A549 (cell line): ENCODE measurements around the gene GBE1. TPM values are rescaled to one million over a fixed set of nuclear protein-coding genes. Genes with fewer than 3 reads are reported as not detected.

Experiments
- ATAC-seq, 2 experiments: fragments of 200-7000 bp in 1 of 2; fragments of >200 bp in 1 of 2; cut with Nextera tagmentation in 1 of 2; cut with Tn5 transposase in 1 of 2; 3 replicates each; pipeline versions ENCODE4 v1.8.0 to v1.9.1; 2018 to 2020; ENCODE audit warnings: mild to moderate bottlenecking in 1 of 2, moderate library complexity in 1 of 2
- CTCF ChIA-PET: fragments of 300-600 bp; sonication (Branson Sonifier 250); formaldehyde crosslinking; extraction: SDS; loops from one replicate; lab custom pipeline; 2021; ENCODE audit warnings: antibody characterized with exemption, inconsistent platforms; lab: Yijun Ruan, JAX
- POLR2A ChIA-PET: fragments of 350-600 bp; formaldehyde crosslinking; extraction: SDS; loops from one replicate; lab custom pipeline; 2021; ENCODE audit warnings: antibody characterized with exemption, inconsistent platforms; lab: Yijun Ruan, JAX
- DNase-seq, 2 experiments: peaks; one replicate each; pipeline versions ENCODE4 v3.0.0 to v3.0.0-alpha.2; 2011 to 2016; ENCODE audit warnings: low read depth in 1 of 2, low spot score in 1 of 2
- FAIRE-seq: peaks from 2 replicates; lab custom pipeline; 2011; peaks lifted over from hg19 to GRCh38; lab: Jason Lieb, UNC
- H3K27ac ChIP-seq, 2 experiments: fragments of >200 bp; sonication (Bioruptor Twin); formaldehyde crosslinking; 3 replicates each; pipeline ENCODE4 v1.5.1; 2016 to 2017
- H3K4me1 ChIP-seq: fragments of >200 bp; sonication (Bioruptor Twin); formaldehyde crosslinking; 3 replicates; pipeline ENCODE4 v1.6.1; 2016
- H3K4me2 ChIP-seq: fragments of >200 bp; sonication (Bioruptor Twin); formaldehyde crosslinking; 3 replicates; pipeline ENCODE4 v1.6.1; 2016
- H3K4me3 ChIP-seq: fragments of >200 bp; sonication (Bioruptor Twin); formaldehyde crosslinking; 3 replicates; pipeline ENCODE4 v1.5.1; 2016
- H3K9me3 ChIP-seq: fragments of >200 bp; sonication (Bioruptor Twin); formaldehyde crosslinking; 3 replicates; pipeline ENCODE4 v1.6.1; 2016
- BHLHE40 ChIP-seq: IDR thresholded peaks from 2 replicates; pipeline ENCODE4 v1.6.1; 2012; ENCODE audit warnings: low read depth, low read length, inconsistent platforms
- CEBPB ChIP-seq, 2 experiments: fragments of >200 bp in 1 of 2; sonication (Bioruptor Twin) in 1 of 2; formaldehyde crosslinking in 1 of 2; IDR thresholded peaks; 2 replicates each; pipeline ENCODE4 v1.6.1; 2012 to 2016
- CTCF ChIP-seq: fragments of >200 bp; sonication (Bioruptor Twin); formaldehyde crosslinking; IDR thresholded peaks from 3 replicates; pipeline ENCODE4 v1.5.1; 2016
- EHMT2 ChIP-seq: fragments of 200-600 bp; sonication (generic); IDR thresholded peaks from 2 replicates; pipeline ENCODE4 v1.6.1; 2016; ENCODE audit warnings: antibody characterized with exemption, low read depth, mild to moderate bottlenecking, moderate library complexity
- ELK1 ChIP-seq: fragments of 150-350 bp; IDR thresholded peaks from 2 replicates; pipeline ENCODE4 v1.6.1; 2014; ENCODE audit warnings: low read depth, mild to moderate bottlenecking, low read length
- EP300 ChIP-seq, 2 experiments: fragments of >200 bp; sonication (Bioruptor Twin); formaldehyde crosslinking; IDR thresholded peaks; 2 replicates in 1 of 2; 3 replicates in 1 of 2; pipeline ENCODE4 v1.6.1; 2016 to 2017
- ESRRA ChIP-seq: fragments of 150-350 bp; IDR thresholded peaks from 2 replicates; pipeline ENCODE4 v1.6.1; 2014; ENCODE audit warnings: mild to moderate bottlenecking, low read length, borderline replicate concordance
- FOXS1 ChIP-seq: fragments of 250-450 bp; sonication (Bioruptor Pico); IDR thresholded peaks from 2 replicates; pipeline ENCODE4 v1.5.0; 2020; ENCODE audit warnings: mild to moderate bottlenecking, moderate library complexity
- HES2 ChIP-seq: fragments of >200 bp; sonication (Bioruptor Twin); formaldehyde crosslinking; IDR thresholded peaks from 2 replicates; pipeline ENCODE4 v1.6.1; 2016
- HOXB13 ChIP-seq: fragments of 250-450 bp; sonication (Bioruptor Pico); IDR thresholded peaks from 2 replicates; pipeline ENCODE4 v1.5.0; 2020; ENCODE audit warnings: low read depth, mild to moderate bottlenecking, moderate library complexity
- HOXB5 ChIP-seq: fragments of 250-450 bp; sonication (Bioruptor Pico); IDR thresholded peaks from 2 replicates; pipeline ENCODE4 v1.5.0; 2020; ENCODE audit warnings: mild to moderate bottlenecking, moderate library complexity
- KDM1A ChIP-seq: fragments of 200-600 bp; sonication (generic); IDR thresholded peaks from 2 replicates; pipeline ENCODE4 v1.6.1; 2016; ENCODE audit warnings: low read depth, mild to moderate bottlenecking
- KDM5A ChIP-seq: fragments of 200-600 bp; sonication (generic); IDR thresholded peaks from 2 replicates; pipeline ENCODE4 v1.6.1; 2016; ENCODE audit warnings: antibody characterized with exemption, mild to moderate bottlenecking
- MAFK ChIP-seq: fragments of 450-650 bp; IDR thresholded peaks from 2 replicates; pipeline ENCODE4 v1.6.1; 2014; ENCODE audit not compliant: partially characterized antibody
- MAX ChIP-seq: IDR thresholded peaks from 2 replicates; pipeline ENCODE4 v1.6.1; 2012
- NPAS2 ChIP-seq: fragments of 250-450 bp; sonication (Bioruptor Pico); IDR thresholded peaks from 2 replicates; pipeline ENCODE4 v1.8.0; 2022; ENCODE audit warnings: mild to moderate bottlenecking, moderate library complexity, borderline replicate concordance
- PBX3 ChIP-seq: IDR thresholded peaks from 2 replicates; pipeline ENCODE4 v1.6.1; 2012
- REST ChIP-seq: fragments of 200-600 bp; sonication (generic); IDR thresholded peaks from 2 replicates; pipeline ENCODE4 v1.6.1; 2016; ENCODE audit warnings: antibody characterized with exemption, mild to moderate bottlenecking, moderate library complexity
- RFX5 ChIP-seq: fragments of 450-650 bp; IDR thresholded peaks from 2 replicates; pipeline ENCODE4 v1.7.1; 2014; ENCODE audit warnings: antibody characterized with exemption, mild to moderate bottlenecking, moderate library complexity
- TFCP2L1 ChIP-seq: fragments of 250-450 bp; sonication (Bioruptor Pico); IDR thresholded peaks from 2 replicates; pipeline ENCODE4 v1.5.0; 2021; ENCODE audit warnings: mild to moderate bottlenecking
- TP53 ChIP-seq: fragments of 250-450 bp; sonication (Bioruptor Pico); IDR thresholded peaks from 2 replicates; pipeline ENCODE4 v1.5.0; 2021; ENCODE audit warnings: mild to moderate bottlenecking, moderate library complexity
- USF2 ChIP-seq: fragments of 450-650 bp; IDR thresholded peaks from 2 replicates; pipeline ENCODE4 v1.6.1; 2014; ENCODE audit warnings: antibody characterized with exemption
- ZC3H11A ChIP-seq: fragments of 450-650 bp; IDR thresholded peaks from 2 replicates; pipeline ENCODE4 v1.6.1; 2014; ENCODE audit warnings: antibody characterized with exemption, mild to moderate bottlenecking
- ZSCAN20 ChIP-seq: fragments of 250-450 bp; sonication (Bioruptor Pico); IDR thresholded peaks from 2 replicates; pipeline ENCODE4 v1.8.0; 2022; ENCODE audit warnings: mild to moderate bottlenecking, moderate library complexity
- WGBS: methylation state at CpG from one replicate; pipeline ENCODE4 v1.1.6; 2017; ENCODE audit errors: missing lambda C conversion rate; 5-methylcytosine and 5-hydroxymethylcytosine counted together
- polyA plus RNA-seq, 4 experiments: library from polyadenylated mRNA; depleted of rRNA in 3 of 4; stranded (reverse); fragments of >200 nt; fragmentation: RNase III in 1 of 4; extraction: RNeasy Plus Mini Kit Qiagen cat#74134 plus additional on column Dnase treatment in 1 of 4; gene quantifications; 2 replicates in 3 of 4; 3 replicates in 1 of 4; pipeline ENCODE4 v1.2.3, GENCODE V29; 2011 to 2017

The GBE1 gene
- polyA plus RNA-seq, 2 of the 4 experiments (the other 2 are of a cell fraction): 39.5 to 55.0 TPM

GRCh38 chr3:81579744-81580143 lies 181.7 kb downstream of the GBE1 start (continued):
- TF ChIP-seq TP53 (CRISPR knock-in tag) (no peak), HOXB5 (CRISPR knock-in tag) (no peak)

- no peak for ATAC-seq
- 91% methylated on average over 1 of the region's 1 CpG for WGBS
- no peak overlapping the region for H3K4me3 ChIP-seq
- no peaks in the 10 kb centered on the region for H3K9me3 ChIP-seq
- no peak overlapping the region for H3K27ac ChIP-seq
- FAIRE-seq: no peak
- ChIA-PET POLR2A (no interaction called here), CTCF (interaction anchor here (0.6 to 1.2 kb wide), 2 partner anchors 9 to 15 kb away, joined by 3 to 4 read pairs; no protein-coding TSS in a partner anchor)
- TF ChIP-seq ESRRA: no peak
- no peak for TF ChIP-seq CEBPB (IDR thresholded peaks at IDR 0.05)
- no peak for TF ChIP-seq HES2
- TF ChIP-seq HOXB5 (CRISPR knock-in tag): no peak
- TF ChIP-seq MAFK: peak; percentile 37
- TF ChIP-seq REST: no peak
- DNase-seq: no peak
- H3K4me2 ChIP-seq: no peak overlapping the region
- H3K4me1 ChIP-seq: no peaks in the 10 kb centered on the region
Measured at GRCh38 chr3:81572201-81572756, 189.2 kb downstream of the GBE1 start.

- TF ChIP-seq BHLHE40 (no peak), ZC3H11A (no peak), CEBPB (IDR thresholded peaks at IDR 0.05) (no peak), NPAS2 (no peak), ESRRA (no peak), TFCP2L1 (no peak), HOXB13 (CRISPR knock-in tag) (no peak), EP300 (IDR thresholded peaks at IDR 0.05) (no peak), FOXS1 (no peak), PBX3 (no peak), ZSCAN20 (CRISPR knock-in tag) (no peak), KDM5A (no peak), RFX5 (no peak), ELK1 (no peak), MAFK (no peak), CTCF (no peak), USF2 (no peak), KDM1A (no peak), EHMT2 (no peak), MAX (no peak)
- H3K4me2 ChIP-seq: no peak overlapping the region
- POLR2A ChIA-PET: no interaction called here
- 81% methylated on average over 5 of the region's 5 CpGs for WGBS
- H3K27ac ChIP-seq: no peak overlapping the region
- ATAC-seq: no peak
- no peaks in the 10 kb centered on the region for H3K4me1 ChIP-seq
- CTCF ChIA-PET: interaction anchor here (1.7 kb wide), 1 partner anchor 14 kb away, joined by 7 read pairs; no protein-coding TSS in a partner anchor
- no peaks in the 10 kb centered on the region for H3K9me3 ChIP-seq
- FAIRE-seq: no peak
- no peak for DNase-seq
- no peak overlapping the region for H3K4me3 ChIP-seq
Measured at GRCh38 chr3:81568378-81568777, 193.1 kb downstream of the GBE1 start.
